ENCODE results near the gene SYNM. TPM values are rescaled to one million over a fixed set of nuclear protein-coding genes. Genes with fewer than 3 reads are reported as not detected.
"Not testable (repeated sequence)": the region's sequence is repeated elsewhere in the genome, so short reads cannot be mapped to it uniquely, and the experiment has no call there.

The SYNM gene
- total RNA-seq, 8 experiments from 2014 or later = 5.5 to 92.8 (median 24.7) TPM

DNA sequence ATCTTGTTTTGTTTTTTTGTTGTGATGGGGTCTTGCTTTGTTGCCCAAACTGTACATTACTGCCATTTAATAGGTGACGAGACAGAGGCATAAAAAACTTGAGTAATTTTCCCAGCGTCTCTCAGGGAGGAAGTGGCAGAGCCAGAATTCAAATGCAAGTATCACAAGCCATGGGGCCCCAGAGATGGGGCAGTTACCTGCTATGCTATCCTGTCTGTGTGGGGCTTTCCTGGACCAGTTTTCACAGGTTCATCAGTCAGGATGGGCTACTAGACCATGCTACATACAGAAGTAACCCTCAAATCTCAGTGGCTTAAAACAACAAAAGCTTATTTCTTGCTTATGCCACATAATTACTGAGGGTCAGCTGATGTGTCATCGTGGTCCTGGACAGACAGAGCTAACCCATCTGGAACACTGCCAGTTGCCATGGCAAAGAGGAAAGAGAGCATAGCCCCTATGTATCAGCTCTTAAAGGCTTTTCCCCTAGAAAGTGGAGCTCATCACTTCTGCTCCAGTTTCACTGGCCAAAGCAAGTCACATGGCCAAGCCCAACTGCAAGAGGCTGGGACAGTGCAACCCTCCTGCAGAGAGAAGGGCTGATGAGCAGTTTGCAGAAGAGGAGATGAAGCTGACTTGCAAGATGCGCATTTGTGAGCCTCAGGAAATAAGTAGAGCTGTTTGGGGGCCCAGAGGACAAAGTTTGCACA lies 31.7 kb upstream of the SYNM start:
- in situ Hi-C loops (cut with MboI; ENCODE audit: low pct_unique_long_range_greater_than_20kb in 2 of 9, low sequenced_read_pairs in 9 of 9, unreplicated experiment in 9 of 9) = loop anchor here in 5 of 9 experiments (25.0 kb wide), 4 partner anchors 186 to 636 kb away; no protein-coding TSS in a partner anchor
- ATAC-seq (replicated peaks in 6 of 8) = peak; percentile 66 to 90 (median 78)
- WGBS, 10 experiments = 25 to 90% (median 50%) methylated on average over 1 to 4 of the region's 4 CpGs; no CpG with 5 or more reads in 1 of the 10 experiments
- peaks cover 0 to 8% of the 10 kb centered on the region in 2 donors for H3K4me1 ChIP-seq (replicated peaks in 1 of 2)
- H3K27ac ChIP-seq = no peak overlapping the region
- H3K4me3 ChIP-seq = no peak overlapping the region

- in situ Hi-C loops (cut with MboI; ENCODE audit: low pct_unique_long_range_greater_than_20kb in 2 of 9, low sequenced_read_pairs in 9 of 9, unreplicated experiment in 9 of 9) = loop anchor here in 5 of 9 experiments (25.0 kb wide), 4 partner anchors 187 to 637 kb away; no protein-coding TSS in a partner anchor
- ATAC-seq (replicated peaks in 6 of 8) = no peak
- H3K27ac ChIP-seq = no peak overlapping the region
- H3K4me3 ChIP-seq = no peak overlapping the region
- H3K4me1 ChIP-seq (replicated peaks in 1 of 2) = peaks cover 0 to 8% of the 10 kb centered on the region in 2 donors
- 40 to 88% (median 83%) methylated on average over 1 to 4 of the region's 5 CpGs; no CpG with 5 or more reads in 3 of the 10 experiments for WGBS, 10 experiments
Measured at GRCh38 chr15:99074446-99074845, 30.4 kb upstream of the SYNM start.

GRCh38 chr15:99075059-99075652 lies 29.7 kb upstream of the SYNM start:
- not testable (repeated sequence) for H3K4me3 ChIP-seq; H3K4me1 ChIP-seq (replicated peaks in 1 of 2); ATAC-seq (replicated peaks in 6 of 8); H3K27ac ChIP-seq
- in situ Hi-C loops (cut with MboI; ENCODE audit: low pct_unique_long_range_greater_than_20kb in 2 of 9, low sequenced_read_pairs in 9 of 9, unreplicated experiment in 9 of 9) = loop anchor here in 3 of 9 experiments (25.0 kb wide), 2 partner anchors 137 to 638 kb away; no protein-coding TSS in a partner anchor

- ATAC-seq (replicated peaks in 6 of 8) = no peak
- H3K4me1 ChIP-seq (replicated peaks in 1 of 2) = peaks cover 0 to 8% of the 10 kb centered on the region in 2 donors
- WGBS, 10 experiments = 80 to 100% (median 85%) methylated on average over 1 to 2 of the region's 2 CpGs; no CpG with 5 or more reads in 3 of the 10 experiments
- H3K27ac ChIP-seq = no peak overlapping the region
- H3K4me3 ChIP-seq = no peak overlapping the region
- in situ Hi-C loops (cut with MboI; ENCODE audit: low pct_unique_long_range_greater_than_20kb in 2 of 9, low sequenced_read_pairs in 9 of 9, unreplicated experiment in 9 of 9) = loop anchor here in 3 of 9 experiments (25.0 kb wide), 2 partner anchors 136 to 639 kb away; no protein-coding TSS in a partner anchor
Measured at GRCh38 chr15:99076109-99076508, 28.8 kb upstream of the SYNM start.

DNA sequence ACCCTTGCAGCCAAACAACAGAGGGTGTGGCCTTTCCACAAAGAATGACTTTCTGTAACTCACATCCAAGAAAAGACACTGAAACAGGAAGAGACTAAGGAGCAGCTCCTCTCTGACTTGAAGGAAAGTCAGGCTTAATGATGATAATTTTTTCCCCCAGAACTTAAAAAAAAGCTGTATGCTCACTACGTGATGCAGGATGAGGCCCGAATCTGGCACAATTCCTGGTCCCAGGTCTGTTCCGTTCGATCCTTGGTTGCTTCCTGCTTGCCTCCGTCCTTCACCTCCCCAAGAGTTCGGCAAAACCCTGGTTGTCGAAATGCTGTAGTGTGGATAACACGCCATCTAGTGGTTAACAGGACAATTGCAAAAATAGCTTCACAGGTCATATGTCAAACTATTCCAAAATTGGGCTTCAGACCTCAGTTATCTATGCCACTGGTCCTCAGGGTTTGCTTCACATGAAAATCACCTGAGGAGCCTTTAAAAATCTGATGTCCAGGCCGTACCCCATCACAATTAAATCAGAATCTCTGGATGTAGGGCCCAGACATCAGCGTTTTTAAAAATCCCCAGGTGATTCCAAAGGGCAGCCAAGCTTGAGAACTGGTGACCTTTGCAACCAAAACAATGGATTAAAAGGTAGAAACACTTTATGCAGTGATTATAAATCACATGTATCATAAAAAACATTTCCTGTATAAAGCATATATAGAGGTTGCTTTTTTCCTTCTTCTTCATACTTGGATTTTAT lies 28.1 kb upstream of the SYNM start:
- ATAC-seq (replicated peaks in 6 of 8) = peak; percentile 44 to 88 (median 64)
- H3K27ac ChIP-seq = no peak overlapping the region
- in situ Hi-C loops (cut with MboI; ENCODE audit: low pct_unique_long_range_greater_than_20kb in 2 of 9, low sequenced_read_pairs in 9 of 9, unreplicated experiment in 9 of 9) = loop anchor here in 3 of 9 experiments (25.0 kb wide), 2 partner anchors 136 to 639 kb away; no protein-coding TSS in a partner anchor
- H3K4me1 ChIP-seq (replicated peaks in 1 of 2) = peaks cover 0 to 8% of the 10 kb centered on the region in 2 donors
- H3K4me3 ChIP-seq = peak overlapping the region in 1 of 5 donors; percentile 18
- 0 to 50% (median 10%) methylated on average over 1 to 9 of the region's 10 CpGs for WGBS, 10 experiments

- ATAC-seq (replicated peaks in 6 of 8) = no peak
- no peak overlapping the region for H3K4me3 ChIP-seq
- no peak overlapping the region for H3K27ac ChIP-seq
- no peaks in the 10 kb centered on the region for H3K4me1 ChIP-seq (replicated peaks in 1 of 2)
- 20 to 89% (median 50%) methylated on average over 1 of the region's 1 CpG; no CpG with 5 or more reads in 1 of the 10 experiments for WGBS, 10 experiments
- in situ Hi-C loops (cut with MboI; ENCODE audit: low pct_unique_long_range_greater_than_20kb in 2 of 9, low sequenced_read_pairs in 9 of 9, unreplicated experiment in 9 of 9) = loop anchor here in 3 of 9 experiments (25.0 kb wide), 2 partner anchors 130 to 645 kb away; no protein-coding TSS in a partner anchor
Measured at GRCh38 chr15:99082798-99083197, 22.1 kb upstream of the SYNM start.

GRCh38 chr15:99084965-99085364 lies 19.9 kb upstream of the SYNM start:
- no peak for ATAC-seq (replicated peaks in 6 of 8)
- WGBS, 10 experiments = 40 to 96% (median 89%) methylated on average over 1 to 7 of the region's 10 CpGs; no CpG with 5 or more reads in 4 of the 10 experiments
- Histone ChIP-seq H3K27ac (no peak overlapping the region), H3K4me1 (replicated peaks in 1 of 2) (peaks cover 0 to 2% of the 10 kb centered on the region in 2 donors), H3K4me3 (no peak overlapping the region)
- in situ Hi-C loops (cut with MboI; ENCODE audit: low pct_unique_long_range_greater_than_20kb in 2 of 9, low sequenced_read_pairs in 9 of 9, unreplicated experiment in 9 of 9) = loop anchor here in 3 of 9 experiments (25.0 kb wide), 2 partner anchors 127 to 648 kb away; no protein-coding TSS in a partner anchor

DNA sequence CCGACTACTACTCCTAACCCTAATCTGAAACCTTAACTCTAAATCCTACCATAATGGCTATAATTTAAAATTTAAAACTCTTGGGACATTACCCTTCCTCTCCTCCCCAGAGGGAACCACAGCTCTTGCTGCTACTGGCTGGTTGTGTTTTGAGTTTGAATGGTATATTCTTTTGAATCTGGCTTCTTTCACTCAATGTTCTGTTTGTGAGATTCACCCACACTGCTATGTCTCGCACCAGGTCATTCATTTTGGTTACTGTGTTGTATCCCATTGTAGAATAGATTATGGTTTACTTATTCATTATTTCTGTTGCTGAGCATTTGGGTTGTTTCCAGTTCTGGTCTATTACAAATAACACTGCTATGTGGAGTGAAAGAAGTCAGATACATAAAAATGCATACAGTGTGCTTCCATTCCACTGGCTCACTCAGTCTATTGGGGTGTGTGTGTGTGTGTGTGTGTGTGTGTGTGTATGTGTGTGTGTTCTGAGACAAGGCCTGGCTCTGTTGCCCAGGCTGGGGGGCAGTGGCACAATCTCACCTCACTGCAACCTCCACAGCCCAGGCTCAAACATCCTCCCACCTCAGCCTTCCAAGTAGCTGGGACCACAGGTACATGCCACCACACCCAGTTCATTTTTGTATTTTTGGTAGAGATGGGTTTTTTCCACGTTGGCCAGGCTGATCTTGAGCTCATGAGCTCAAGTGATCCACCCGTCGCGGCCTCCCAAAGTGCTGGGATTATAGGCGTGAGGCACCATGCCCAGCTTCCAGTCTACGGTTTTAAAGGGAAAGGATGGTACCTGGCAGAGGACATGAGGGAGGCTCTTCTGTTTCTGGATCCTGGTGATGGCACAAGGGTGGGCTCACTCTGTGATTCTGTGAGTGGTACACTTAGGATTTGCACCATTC lies 19.2 kb upstream of the SYNM start:
- 39 to 100% (median 83%) methylated on average over 1 to 8 of the region's 8 CpGs for WGBS, 10 experiments
- in situ Hi-C loops (cut with MboI; ENCODE audit: low pct_unique_long_range_greater_than_20kb in 2 of 9, low sequenced_read_pairs in 9 of 9, unreplicated experiment in 9 of 9) = loop anchor here in 3 of 9 experiments (25.0 kb wide), 2 partner anchors 127 to 648 kb away; no protein-coding TSS in a partner anchor
- Histone ChIP-seq H3K4me3 (no peak overlapping the region), H3K27ac (no peak overlapping the region), H3K4me1 (replicated peaks in 1 of 2) (peaks cover 0 to 7% of the 10 kb centered on the region in 2 donors)
- ATAC-seq (replicated peaks in 6 of 8) = peak in 3 of 8 experiments; percentile 20 to 82 (median 69)

DNA sequence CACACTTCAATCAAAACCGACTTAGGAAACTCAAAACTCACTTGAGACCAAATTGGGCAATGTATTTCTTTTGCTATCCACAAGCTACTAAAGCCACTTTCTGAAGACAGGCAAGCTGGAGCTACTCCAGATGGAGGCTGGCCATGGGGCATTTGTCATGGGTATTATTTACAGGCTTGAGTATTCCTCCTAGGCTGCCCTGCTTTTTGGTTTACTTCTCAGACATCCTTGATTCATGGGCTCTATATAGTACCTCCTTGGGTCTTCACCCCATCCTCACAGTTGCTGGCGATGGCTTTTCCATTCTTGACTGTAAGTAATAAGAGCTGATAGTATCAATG lies 18.6 kb upstream of the SYNM start:
- Histone ChIP-seq H3K4me1 (replicated peaks in 1 of 2) (peaks cover 0 to 11% of the 10 kb centered on the region in 2 donors), H3K27ac (no peak overlapping the region), H3K4me3 (no peak overlapping the region)
- in situ Hi-C loops (cut with MboI; ENCODE audit: low pct_unique_long_range_greater_than_20kb in 2 of 9, low sequenced_read_pairs in 9 of 9, unreplicated experiment in 9 of 9) = loop anchor here in 3 of 9 experiments (25.0 kb wide), 2 partner anchors 126 to 649 kb away; no protein-coding TSS in a partner anchor
- 29 to 100% (median 95%) methylated on average over 1 to 2 of the region's 2 CpGs; no CpG with 5 or more reads in 4 of the 10 experiments for WGBS, 10 experiments
- ATAC-seq (replicated peaks in 6 of 8) = no peak

DNA sequence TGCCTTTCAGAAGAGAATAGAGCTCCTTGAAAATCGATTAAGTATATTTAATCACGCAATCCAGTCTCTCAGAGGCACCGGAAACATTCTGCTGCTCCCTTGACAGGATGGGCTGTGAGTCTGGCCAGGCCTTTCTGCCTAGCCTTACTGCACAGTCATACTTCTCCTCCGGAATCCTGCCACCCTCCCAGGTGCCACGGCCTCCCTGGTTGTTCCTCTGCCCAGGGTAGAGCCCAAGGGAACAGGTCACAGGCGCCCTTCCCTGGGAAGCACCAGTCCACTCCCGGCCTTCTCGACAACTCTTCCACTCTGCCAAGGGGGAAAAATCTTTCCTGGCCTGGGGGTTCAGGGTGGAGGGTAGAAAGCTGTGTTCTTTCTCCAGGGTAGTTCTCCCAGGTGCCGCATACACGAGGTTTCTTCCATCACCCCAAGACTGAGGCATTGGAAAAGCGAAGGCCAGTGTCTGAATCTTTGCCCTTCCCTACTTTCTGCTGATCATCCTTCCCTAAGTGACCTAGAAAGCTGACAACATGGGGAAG lies 17.4 kb upstream of the SYNM start:
- in situ Hi-C loops (cut with MboI; ENCODE audit: low pct_unique_long_range_greater_than_20kb in 2 of 9, low sequenced_read_pairs in 9 of 9, unreplicated experiment in 9 of 9) = loop anchor here in 3 of 9 experiments (25.0 kb wide), 2 partner anchors 125 to 650 kb away; no protein-coding TSS in a partner anchor
- no peak overlapping the region for H3K27ac ChIP-seq
- H3K4me3 ChIP-seq = no peak overlapping the region
- no peak for ATAC-seq (replicated peaks in 6 of 8)
- WGBS, 10 experiments = 73 to 100% (median 92%) methylated on average over 1 to 7 of the region's 11 CpGs; no CpG with 5 or more reads in 1 of the 10 experiments
- H3K4me1 ChIP-seq (replicated peaks in 1 of 2) = peaks cover 0 to 12% of the 10 kb centered on the region in 2 donors

DNA sequence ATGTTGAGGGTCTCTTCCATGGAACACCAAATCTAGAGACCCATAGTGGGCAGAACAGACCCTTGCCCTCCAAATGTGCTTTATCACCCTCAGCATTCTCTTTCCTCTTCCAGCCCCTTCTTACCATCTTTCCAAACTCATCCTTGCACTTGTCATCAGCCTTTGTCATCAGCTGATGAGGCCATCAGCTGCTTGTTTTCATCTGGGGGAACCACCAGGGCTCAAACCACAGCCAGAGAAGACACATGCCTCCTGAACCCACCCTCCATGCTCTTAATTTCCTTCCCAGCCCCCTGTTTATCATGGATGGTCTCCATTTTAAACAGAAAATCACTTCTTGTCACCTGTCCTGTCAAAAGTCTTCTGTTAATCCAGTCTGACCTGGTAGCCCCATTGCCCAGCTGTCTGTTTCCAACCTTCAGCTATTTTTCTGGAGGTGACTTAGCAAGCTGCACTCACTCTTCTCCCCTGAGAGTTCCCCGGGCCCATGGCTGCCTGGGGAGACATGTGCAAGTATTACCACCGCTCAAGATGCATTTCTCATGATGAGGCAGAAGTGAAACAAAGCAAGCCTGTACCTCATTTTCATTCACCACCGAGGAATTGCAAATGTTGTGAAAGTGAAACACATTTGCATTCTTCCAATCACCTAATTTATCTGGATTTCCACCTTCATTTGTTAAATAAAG lies 14.7 kb upstream of the SYNM start:
- in situ Hi-C loops (cut with MboI; ENCODE audit: low pct_unique_long_range_greater_than_20kb in 2 of 9, low sequenced_read_pairs in 9 of 9, unreplicated experiment in 9 of 9) = loop anchor here in 3 of 9 experiments (25.0 kb wide), 2 partner anchors 122 to 653 kb away; no protein-coding TSS in a partner anchor
- WGBS, 10 experiments = 0 to 67% (median 20%) methylated on average over 1 to 3 of the region's 3 CpGs; no CpG with 5 or more reads in 1 of the 10 experiments
- peaks cover 0 to 12% of the 10 kb centered on the region in 2 donors for H3K4me1 ChIP-seq (replicated peaks in 1 of 2)
- peak in 6 of 8 experiments; percentile 65 to 92 (median 86) for ATAC-seq (replicated peaks in 6 of 8)
- H3K4me3 ChIP-seq = no peak overlapping the region
- H3K27ac ChIP-seq = peak overlapping the region in 1 of 2 donors; percentile 64
